Liver (tissue), 3 donors: ENCODE results near the gene ATF2.

ENCODE experiments used
- ATF3 ChIP-seq: IDR thresholded peaks from 2 replicates; pipeline ENCODE4 v1.6.1; 2016; ENCODE audit warnings: antibody characterized with exemption
- EGR1 ChIP-seq, 2 donors: IDR thresholded peaks; 2 replicates each; pipeline ENCODE4 v1.6.1; 2016 to 2018; ENCODE audit warnings: antibody characterized with exemption in 2 of 2, low read depth in 2 of 2
- FOXA1 ChIP-seq: IDR thresholded peaks from 2 replicates; pipeline ENCODE4 v1.6.1; 2016; ENCODE audit warnings: antibody characterized with exemption
- GABPA ChIP-seq, 2 donors: IDR thresholded peaks in 1 of 2; conservative IDR thresholded peaks in 1 of 2; 2 replicates each; pipeline ENCODE4 v1.6.1; 2016; ENCODE audit warnings: antibody characterized with exemption in 2 of 2, mild to moderate bottlenecking in 1 of 2, moderate library complexity in 1 of 2
- HNF4A ChIP-seq, 2 donors: conservative IDR thresholded peaks; 2 replicates each; pipeline ENCODE4 v1.6.1; 2016; ENCODE audit warnings: antibody characterized with exemption in 2 of 2, mild to moderate bottlenecking in 2 of 2
- NR2F2 ChIP-seq: IDR thresholded peaks from 2 replicates; pipeline ENCODE4 v1.6.1; 2016; ENCODE audit warnings: antibody characterized with exemption
- RAD21 ChIP-seq, 2 donors: IDR thresholded peaks; 2 replicates each; pipeline ENCODE4 v1.6.1; 2016; ENCODE audit warnings: antibody characterized with exemption in 2 of 2, mild to moderate bottlenecking in 2 of 2
- REST ChIP-seq: IDR thresholded peaks from 2 replicates; pipeline ENCODE4 v1.6.1; 2016; ENCODE audit warnings: antibody characterized with exemption, mild to moderate bottlenecking
- RXRA ChIP-seq, 2 donors: IDR thresholded peaks; 2 replicates each; pipeline ENCODE4 v1.6.1; 2017 to 2018; ENCODE audit warnings: antibody characterized with exemption in 2 of 2, mild to moderate bottlenecking in 1 of 2
- SP1 ChIP-seq: IDR thresholded peaks from 2 replicates; pipeline ENCODE4 v1.6.1; 2018; ENCODE audit warnings: antibody characterized with exemption, mild to moderate bottlenecking
- TAF1 ChIP-seq: conservative IDR thresholded peaks from 2 replicates; pipeline ENCODE4 v1.6.1; 2016; ENCODE audit warnings: antibody characterized with exemption, mild to moderate bottlenecking
- YY1 ChIP-seq: IDR thresholded peaks from 2 replicates; pipeline ENCODE4 v1.6.1; 2016; ENCODE audit warnings: antibody characterized with exemption, mild to moderate bottlenecking
- TF ChIP-seq, protein P1 (sequence below): fragments of 150-350 bp; IDR thresholded peaks from 2 replicates; pipeline ENCODE4 v1.5.1; 2017; ENCODE audit warnings: improper control_type of control experiment, low read depth, low read length; ENCODE audit not compliant: missing input control
- TF ChIP-seq, protein P2 (sequence below): IDR thresholded peaks from 2 replicates; pipeline ENCODE4 v1.6.1; 2016; ENCODE audit warnings: antibody characterized with exemption
- donor health status: healthy.
- donor health status: healthy.

DNA sequence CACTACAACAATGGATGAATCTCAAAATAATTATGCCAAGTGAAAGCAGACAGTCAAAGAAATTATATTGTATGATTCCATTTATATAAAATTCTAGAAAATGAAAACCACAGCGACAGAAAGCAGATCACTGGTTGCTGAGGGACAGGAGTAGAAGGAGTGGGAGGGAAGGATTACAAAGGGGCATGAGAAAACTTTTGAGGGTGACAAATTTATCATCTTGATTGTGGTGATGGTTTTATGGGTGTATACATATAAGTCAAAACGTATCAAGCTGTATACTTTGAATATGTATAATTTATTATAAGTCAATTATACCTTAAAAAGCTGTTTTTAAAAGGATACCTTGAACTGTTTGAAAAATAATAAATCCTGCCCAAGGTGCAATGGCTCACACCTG is 27.7 kb downstream of the ATF2 start:
- TF ChIP-seq, protein P1, sequence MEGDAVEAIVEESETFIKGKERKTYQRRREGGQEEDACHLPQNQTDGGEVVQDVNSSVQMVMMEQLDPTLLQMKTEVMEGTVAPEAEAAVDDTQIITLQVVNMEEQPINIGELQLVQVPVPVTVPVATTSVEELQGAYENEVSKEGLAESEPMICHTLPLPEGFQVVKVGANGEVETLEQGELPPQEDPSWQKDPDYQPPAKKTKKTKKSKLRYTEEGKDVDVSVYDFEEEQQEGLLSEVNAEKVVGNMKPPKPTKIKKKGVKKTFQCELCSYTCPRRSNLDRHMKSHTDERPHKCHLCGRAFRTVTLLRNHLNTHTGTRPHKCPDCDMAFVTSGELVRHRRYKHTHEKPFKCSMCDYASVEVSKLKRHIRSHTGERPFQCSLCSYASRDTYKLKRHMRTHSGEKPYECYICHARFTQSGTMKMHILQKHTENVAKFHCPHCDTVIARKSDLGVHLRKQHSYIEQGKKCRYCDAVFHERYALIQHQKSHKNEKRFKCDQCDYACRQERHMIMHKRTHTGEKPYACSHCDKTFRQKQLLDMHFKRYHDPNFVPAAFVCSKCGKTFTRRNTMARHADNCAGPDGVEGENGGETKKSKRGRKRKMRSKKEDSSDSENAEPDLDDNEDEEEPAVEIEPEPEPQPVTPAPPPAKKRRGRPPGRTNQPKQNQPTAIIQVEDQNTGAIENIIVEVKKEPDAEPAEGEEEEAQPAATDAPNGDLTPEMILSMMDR, result no peak
- TF ChIP-seq TAF1 (no peak), YY1 (no peak), SP1 (no peak), HNF4A (conservative IDR thresholded peaks at IDR 0.05) (no peak), FOXA1 (no peak), RAD21 (IDR thresholded peaks at IDR 0.05) (no peak), REST (no peak), GABPA (IDR thresholded peaks at IDR 0.05 in 1 of 2, conservative IDR thresholded peaks at IDR 0.05 in 1 of 2) (no peak), ATF3 (no peak), RXRA (IDR thresholded peaks at IDR 0.05) (no peak), NR2F2 (no peak), EGR1 (IDR thresholded peaks at IDR 0.05; ENCODE audit: low read depth in 2 of 2) (no peak)
- TF ChIP-seq, protein P2, sequence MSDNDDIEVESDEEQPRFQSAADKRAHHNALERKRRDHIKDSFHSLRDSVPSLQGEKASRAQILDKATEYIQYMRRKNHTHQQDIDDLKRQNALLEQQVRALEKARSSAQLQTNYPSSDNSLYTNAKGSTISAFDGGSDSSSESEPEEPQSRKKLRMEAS, result no peak
